Activated CD4-positive, alpha-beta T cell treated with anti-CD3 and anti-CD28 coated beads, Interleukin-2, amount 10 ng/mL, durations not matched to agents 7 days and 5 days (primary cell): ENCODE measurements around the gene PLAGL1. TPM values are rescaled to one million over a fixed set of nuclear protein-coding genes. Genes with fewer than 3 reads are reported as not detected.
"Not testable (repeated sequence)": the region's sequence is repeated elsewhere in the genome, so short reads cannot be mapped to it uniquely, and the experiment has no call there.

Experiments used
- CTCF ChIA-PET: fragments of 350-600 bp; sonication (Branson Sonifier 250); formaldehyde crosslinking; loops from one replicate; lab custom pipeline; 2021; ENCODE audit warnings: antibody characterized with exemption; lab: Charles Lee
- POLR2A ChIA-PET: fragments of 350-600 bp; sonication (Branson Sonifier 250); formaldehyde crosslinking; loops from one replicate; lab custom pipeline; 2021; ENCODE audit warnings: antibody characterized with exemption; lab: Charles Lee
- DNase-seq: peaks from one replicate; pipeline ENCODE4 v3.0.0-alpha.2; 2020
- H3K27ac Mint-ChIP-seq: one replicate; pipeline ENCODE4 v1.8.0; 2021; ENCODE audit warnings: mild to moderate bottlenecking, moderate library complexity, mixed read lengths
- H3K27me3 Mint-ChIP-seq: one replicate; pipeline ENCODE4 v1.8.0; 2021; ENCODE audit warnings: mixed read lengths
- H3K36me3 Mint-ChIP-seq: one replicate; pipeline ENCODE4 v1.8.0; 2021; ENCODE audit warnings: low read depth, mixed read lengths
- H3K4me1 Mint-ChIP-seq: one replicate; pipeline ENCODE4 v1.8.0; 2021; ENCODE audit warnings: mixed read lengths
- H3K4me3 Mint-ChIP-seq: one replicate; pipeline ENCODE4 v1.8.0; 2021; ENCODE audit warnings: mild to moderate bottlenecking, moderate library complexity, mixed read lengths
- H3K9me3 Mint-ChIP-seq: one replicate; pipeline ENCODE4 v1.8.0; 2021; ENCODE audit warnings: mixed read lengths
- total RNA-seq, 2 experiments: library from RNA; stranded (reverse); gene quantifications; one replicate each; pipeline ENCODE4 v1.2.3, GENCODE V29; 2021

PLAGL1 gene
- total RNA-seq, result 1 to 10 TPM; 4.5 to 5.7 TPM

GRCh38 chr6:144008120-144008811 is at the start of gene PLAGL1:
Gene PLAGL1, minus strand, starts transcription at chr6:144008259. Its CDS starts 60,123 bp downstream, at chr6:143948136.
- Mint-ChIP-seq H3K4me1 (peaks cover 7% of the 10 kb centered on the region), H3K4me3 (peak within 1 kb of the TSS; percentile 67), H3K9me3 (no peaks in the 10 kb centered on the region), H3K36me3 (no peaks in the 10 kb centered on the region), H3K27ac (no peak within 1 kb of the TSS), H3K27me3 (peaks cover 43% of the 10 kb centered on the region)
- DNase-seq, result peak; percentile 27
- POLR2A ChIA-PET, result interaction anchor here (0.6 kb wide), 1 partner anchor 9 kb away, joined by 3 read pairs; no protein-coding TSS in a partner anchor
- CTCF ChIA-PET, result interaction anchor here (1.3 kb wide), 1 partner anchor 68 kb away, joined by 5 read pairs; no protein-coding TSS in a partner anchor

- Mint-ChIP-seq H3K4me3 (peak overlapping the region; percentile 70), H3K4me1 (peaks cover 31% of the 10 kb centered on the region), H3K27ac (peak overlapping the region; percentile 98), H3K27me3 (no peaks in the 10 kb centered on the region), H3K36me3 (peaks cover 2% of the 10 kb centered on the region), H3K9me3 (no peaks in the 10 kb centered on the region)
- ChIA-PET CTCF (interaction anchor here (0.6 to 2.1 kb wide), 7 partner anchors 10 to 488 kb away, joined by 3 to 13 read pairs (median 4); partner anchors contain the start of gene SF3B5), POLR2A (interaction anchor here (1.2 to 2.4 kb wide), 2 partner anchors 9 to 39 kb away, joined by 5 to 15 read pairs; no protein-coding TSS in a partner anchor)
- peak; percentile 72 for DNase-seq
Measured at GRCh38 chr6:144055121-144055931, 47.3 kb upstream of the PLAGL1 start.

GRCh38 chr6:144053601-144054000 is 45.5 kb upstream of the PLAGL1 start:
- H3K27ac Mint-ChIP-seq, result no peak overlapping the region
- peaks cover 4% of the 10 kb centered on the region for H3K9me3 Mint-ChIP-seq
- no peaks in the 10 kb centered on the region for H3K27me3 Mint-ChIP-seq
- peaks cover 31% of the 10 kb centered on the region for H3K4me1 Mint-ChIP-seq
- H3K4me3 Mint-ChIP-seq, result no peak overlapping the region
- ChIA-PET POLR2A (interaction anchor here (0.5 kb wide), 1 partner anchor 496 kb away, joined by 3 read pairs; no protein-coding TSS in a partner anchor), CTCF (no interaction called here)
- no peak for DNase-seq
- H3K36me3 Mint-ChIP-seq, result peaks cover 2% of the 10 kb centered on the region

- no peak overlapping the region for H3K4me3 Mint-ChIP-seq
- no peak for DNase-seq
- peaks cover 8% of the 10 kb centered on the region for H3K9me3 Mint-ChIP-seq
- peaks cover 31% of the 10 kb centered on the region for H3K4me1 Mint-ChIP-seq
- CTCF ChIA-PET, result no interaction called here
- H3K27ac Mint-ChIP-seq, result no peak overlapping the region
- H3K27me3 Mint-ChIP-seq, result no peaks in the 10 kb centered on the region
- H3K36me3 Mint-ChIP-seq, result no peaks in the 10 kb centered on the region
- POLR2A ChIA-PET, result no interaction called here
Measured at GRCh38 chr6:144052488-144052887, 44.4 kb upstream of the PLAGL1 start.

- Mint-ChIP-seq H3K4me3 (no peak overlapping the region), H3K4me1 (peaks cover 12% of the 10 kb centered on the region), H3K9me3 (peaks cover 12% of the 10 kb centered on the region), H3K36me3 (no peaks in the 10 kb centered on the region), H3K27ac (no peak overlapping the region), H3K27me3 (no peaks in the 10 kb centered on the region)
- CTCF ChIA-PET, result no interaction called here
- POLR2A ChIA-PET, result no interaction called here
- DNase-seq, result no peak
Measured at GRCh38 chr6:144049386-144049785, 41.3 kb upstream of the PLAGL1 start.

GRCh38 chr6:144047688-144048087 is 39.6 kb upstream of the PLAGL1 start:
- H3K9me3 Mint-ChIP-seq, result peaks cover 12% of the 10 kb centered on the region
- no peaks in the 10 kb centered on the region for H3K4me1 Mint-ChIP-seq
- H3K36me3 Mint-ChIP-seq, result no peaks in the 10 kb centered on the region
- no peak overlapping the region for H3K4me3 Mint-ChIP-seq
- ChIA-PET CTCF (no interaction called here), POLR2A (no interaction called here)
- peaks cover 2% of the 10 kb centered on the region for H3K27me3 Mint-ChIP-seq
- H3K27ac Mint-ChIP-seq, result no peak overlapping the region
- DNase-seq, result no peak

- CTCF ChIA-PET, result interaction anchor here (0.9 to 1.6 kb wide), 2 partner anchors 13 to 107 kb away, joined by 3 to 4 read pairs; no protein-coding TSS in a partner anchor
- H3K27me3 Mint-ChIP-seq, DNase-seq, H3K4me1 Mint-ChIP-seq, H3K36me3 Mint-ChIP-seq, H3K4me3 Mint-ChIP-seq, POLR2A ChIA-PET, H3K27ac Mint-ChIP-seq: not testable (repeated sequence)
- H3K9me3 Mint-ChIP-seq, result peaks cover 12% of the 10 kb centered on the region
Measured at GRCh38 chr6:144046672-144047071, 38.6 kb upstream of the PLAGL1 start.

GRCh38 chr6:144044989-144045388 is 36.9 kb upstream of the PLAGL1 start:
- H3K4me1 Mint-ChIP-seq, H3K27me3 Mint-ChIP-seq, POLR2A ChIA-PET, H3K27ac Mint-ChIP-seq, DNase-seq, H3K4me3 Mint-ChIP-seq, H3K36me3 Mint-ChIP-seq: not testable (repeated sequence)
- peaks cover 12% of the 10 kb centered on the region for H3K9me3 Mint-ChIP-seq
- CTCF ChIA-PET, result interaction anchor here (1.0 kb wide), 1 partner anchor 9 kb away, joined by 3 read pairs; no protein-coding TSS in a partner anchor

- Mint-ChIP-seq H3K4me3 (no peak overlapping the region), H3K9me3 (peaks cover 6% of the 10 kb centered on the region)
- CTCF ChIA-PET, result interaction anchor here (0.9 to 1.1 kb wide), 4 partner anchors 8 to 461 kb away, joined by 3 read pairs; no protein-coding TSS in a partner anchor
Measured at GRCh38 chr6:144036835-144037195, 28.8 kb upstream of the PLAGL1 start.

GRCh38 chr6:144036064-144036834 is 28.2 kb upstream of the PLAGL1 start:
- DNase-seq, result peak; percentile 30
- Mint-ChIP-seq H3K36me3 (peaks cover 2% of the 10 kb centered on the region), H3K27me3 (no peaks in the 10 kb centered on the region), H3K27ac (peak overlapping the region; percentile 2), H3K9me3 (peaks cover 12% of the 10 kb centered on the region), H3K4me1 (peaks cover 16% of the 10 kb centered on the region), H3K4me3 (peak overlapping the region; percentile 8)
- POLR2A ChIA-PET, result no interaction called here
- CTCF ChIA-PET, result interaction anchor here (0.9 to 1.2 kb wide), 5 partner anchors 9 to 461 kb away, joined by 3 read pairs; no protein-coding TSS in a partner anchor

More at GRCh38 chr6:144036835-144037195, 28.8 kb upstream of the PLAGL1 start:
- Mint-ChIP-seq H3K27me3 (no peaks in the 10 kb centered on the region), H3K36me3 (peaks cover 2% of the 10 kb centered on the region), H3K27ac (no peak overlapping the region), H3K4me1 (peaks cover 16% of the 10 kb centered on the region)
- DNase-seq, result no peak
- POLR2A ChIA-PET, result interaction anchor here (0.6 kb wide), 1 partner anchor 65 kb away, joined by 5 read pairs; no protein-coding TSS in a partner anchor

GRCh38 chr6:144035416-144035815 is 27.4 kb upstream of the PLAGL1 start:
- ChIA-PET POLR2A (no interaction called here), CTCF (interaction anchor here (1.2 kb wide), 1 partner anchor 29 kb away, joined by 3 read pairs; no protein-coding TSS in a partner anchor)
- peaks cover 16% of the 10 kb centered on the region for H3K4me1 Mint-ChIP-seq
- no peak overlapping the region for H3K27ac Mint-ChIP-seq
- H3K36me3 Mint-ChIP-seq, result peaks cover 2% of the 10 kb centered on the region
- no peak for DNase-seq
- peaks cover 3% of the 10 kb centered on the region for H3K27me3 Mint-ChIP-seq
- H3K9me3 Mint-ChIP-seq, result peaks cover 13% of the 10 kb centered on the region
- H3K4me3 Mint-ChIP-seq, result no peak overlapping the region
